ENCODE measurements around the gene HK2. TPM values are rescaled to one million over a fixed set of nuclear protein-coding genes. Genes with fewer than 3 reads are reported as not detected.
A peak's percentile ranks its signal among the peaks of the same experiment; 100 is the strongest.
"Not testable (repeated sequence)": the region's sequence is repeated elsewhere in the genome, so short reads cannot be mapped to it uniquely, and the experiment has no call there.

The HK2 gene
- total RNA-seq (2014; rRNA removed; shearing (Covaris generic)): 7.7 and 8.9 TPM in 2 replicates

DNA sequence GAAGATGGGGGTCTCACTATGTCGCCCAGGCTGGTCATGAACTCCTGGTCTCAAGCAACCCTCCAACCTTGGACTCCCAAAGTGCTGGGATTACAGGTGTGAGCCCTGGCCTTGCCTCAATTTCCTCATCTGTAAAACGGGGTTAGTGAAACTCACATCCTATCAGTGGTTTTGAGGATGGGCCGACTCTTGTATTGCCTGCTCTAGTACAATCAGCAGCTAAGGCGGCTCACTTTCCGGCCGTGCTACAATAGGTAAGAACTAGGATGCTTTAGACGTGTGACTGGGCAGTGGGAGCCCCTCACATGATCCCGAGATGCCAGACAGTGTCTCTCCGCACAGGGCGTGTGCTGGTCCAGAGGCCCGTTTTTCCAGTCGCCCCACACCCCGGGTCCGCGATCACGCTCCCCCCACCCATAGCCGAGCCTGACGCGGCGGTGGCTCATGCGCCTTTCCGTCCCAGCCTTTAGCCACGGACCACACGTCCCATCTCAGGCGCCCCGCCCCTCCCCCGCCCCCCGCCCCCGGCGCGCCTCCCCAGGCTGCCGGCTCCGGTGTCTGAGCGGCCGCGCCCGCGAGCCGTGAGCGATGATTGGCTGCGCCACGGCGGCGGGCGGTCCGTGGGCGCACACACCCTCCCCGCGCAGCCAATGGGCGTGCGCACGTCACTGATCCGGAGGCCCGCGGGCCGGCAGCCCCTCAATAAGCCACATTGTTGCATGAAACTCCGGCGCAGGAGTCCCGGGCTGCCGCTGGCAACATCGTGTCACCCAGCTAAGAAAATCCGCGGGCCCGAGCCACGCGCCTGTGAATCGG is at the start of gene HK2:
TSS of gene HK2 (plus strand) at position 710 of the 816 bp plus-strand sequence. CDS start 454 bp downstream, outside the sequence.
- peak; percentile 95 for DNase-seq (ENCODE audit: low read depth)

DNA sequence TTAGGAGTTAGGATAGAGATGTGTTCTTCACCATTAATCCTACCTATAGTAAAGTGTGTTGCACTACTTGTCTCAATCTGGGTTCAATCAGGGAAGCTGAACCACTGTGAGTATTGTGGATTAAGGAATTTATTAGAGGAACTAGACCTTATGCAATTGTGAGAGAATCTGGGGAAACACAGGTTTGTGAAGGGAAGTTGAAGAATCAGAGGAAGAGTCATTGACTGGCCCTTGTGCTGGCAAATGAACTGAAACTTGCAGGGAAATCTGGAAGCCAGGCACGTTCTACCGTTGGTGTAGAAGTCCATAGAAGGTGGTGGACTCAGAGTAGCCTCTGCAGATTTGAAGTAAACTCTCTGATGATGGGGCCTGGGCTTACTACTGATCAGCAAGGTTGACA is 44.7 kb upstream of the HK2 start:
- DNase-seq (ENCODE audit: low read depth): no peak

DNA sequence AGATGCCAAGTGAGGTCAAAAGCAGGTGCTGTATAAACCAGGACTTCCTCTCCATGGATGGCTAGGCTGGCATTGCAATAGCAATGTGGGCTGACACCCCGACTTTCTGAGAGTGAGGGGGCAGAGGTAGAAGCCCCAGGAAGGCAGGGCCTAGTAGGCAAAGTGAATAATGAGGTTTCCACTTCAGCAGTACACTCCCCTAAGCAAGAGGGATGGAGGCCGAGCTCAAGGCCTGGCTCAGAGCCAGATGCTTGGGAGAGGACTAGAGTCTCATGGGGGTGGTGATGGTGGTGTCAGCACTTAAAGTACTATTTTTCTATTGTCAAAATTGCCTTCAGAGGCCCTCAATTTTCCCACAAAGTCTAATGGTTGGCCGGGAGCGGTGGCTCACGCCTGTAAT is 41.6 kb upstream of the HK2 start:
- DNase-seq (ENCODE audit: low read depth): no peak

DNA sequence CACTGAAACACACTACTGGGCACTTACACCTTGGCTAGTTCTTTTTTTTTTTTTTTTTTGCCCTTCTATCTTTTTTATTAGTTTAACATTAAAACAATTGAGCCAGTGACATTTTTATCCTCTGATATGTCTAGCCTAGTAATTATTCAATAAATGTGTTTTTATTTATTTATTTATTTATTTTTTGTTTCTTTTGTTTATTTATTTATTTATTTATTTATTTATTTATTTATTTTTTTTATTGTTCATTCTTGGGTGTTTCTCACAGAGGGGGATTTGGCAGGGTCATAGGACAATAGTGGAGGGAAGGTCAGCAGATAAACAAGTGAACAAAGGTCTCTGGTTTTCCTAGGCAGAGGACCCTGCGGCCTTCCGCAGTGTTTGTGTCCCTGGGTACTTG is 39.0 kb upstream of the HK2 start:
- DNase-seq (ENCODE audit: low read depth): not testable (repeated sequence)

GRCh38 chr2:74806355-74806839 is 27.5 kb upstream of the HK2 start:
- no peak for DNase-seq (ENCODE audit: low read depth)

GRCh38 chr2:74806920-74807319 is 27.0 kb upstream of the HK2 start:
- no peak for DNase-seq (ENCODE audit: low read depth)

GRCh38 chr2:74812787-74813590 is 20.9 kb upstream of the HK2 start:
- no peak for DNase-seq (ENCODE audit: low read depth)

GRCh38 chr2:74814102-74814501 is 19.8 kb upstream of the HK2 start:
- DNase-seq (ENCODE audit: low read depth): no peak

GRCh38 chr2:74815941-74816340 is 18.0 kb upstream of the HK2 start:
- no peak for DNase-seq (ENCODE audit: low read depth)

- DNase-seq (ENCODE audit: low read depth): no peak
Observed at GRCh38 chr2:74816540-74817303, 17.2 kb upstream of the HK2 start.

GRCh38 chr2:74817304-74817675 is 16.6 kb upstream of the HK2 start:
- no peak for DNase-seq (ENCODE audit: low read depth)

GRCh38 chr2:74819702-74820101 is 14.2 kb upstream of the HK2 start:
- no peak for DNase-seq (ENCODE audit: low read depth)

DNA sequence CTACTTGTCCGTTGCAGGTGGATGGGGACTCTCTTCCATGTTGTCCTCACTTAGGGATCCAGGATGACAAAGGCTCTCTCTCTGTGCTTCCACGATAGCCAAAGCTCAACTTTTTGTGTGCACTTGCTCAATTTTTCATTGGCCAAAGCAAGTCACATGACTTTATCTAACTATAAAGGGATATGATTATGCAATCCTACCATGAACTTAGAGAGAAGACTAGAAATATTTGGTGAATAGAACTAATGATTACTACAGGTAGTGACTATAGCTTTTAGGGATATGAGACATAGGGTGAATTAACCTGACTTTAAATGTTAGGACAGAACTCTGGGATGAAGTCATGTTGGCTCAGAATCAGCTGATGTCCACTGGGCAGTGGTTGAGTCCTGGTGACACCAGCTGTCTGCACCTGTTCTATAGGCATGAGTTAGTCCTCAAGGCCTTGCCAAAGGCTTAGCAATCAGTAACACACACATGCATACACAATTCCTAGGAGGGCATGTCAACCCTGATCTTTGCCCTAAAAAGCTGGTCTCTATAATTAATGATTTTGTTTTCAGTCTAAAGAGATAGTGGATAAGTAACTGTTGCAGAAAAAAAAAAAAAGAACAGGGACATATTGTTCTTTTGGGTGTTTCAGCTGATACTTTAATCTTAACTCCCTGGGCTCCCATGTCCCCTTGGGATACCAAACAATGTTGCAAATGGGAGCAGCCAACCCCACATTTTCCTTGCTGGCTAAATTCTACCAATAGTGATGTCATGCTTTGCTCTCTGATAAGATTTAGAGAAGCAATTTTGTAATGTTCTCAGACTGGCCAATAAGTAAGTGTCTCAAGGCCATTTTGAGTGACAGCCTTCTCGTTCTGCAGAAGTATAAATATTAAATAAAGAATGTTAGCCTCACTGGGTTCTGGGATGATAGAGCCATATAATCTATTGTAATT is 12.5 kb upstream of the HK2 start:
- no peak for DNase-seq (ENCODE audit: low read depth)

GRCh38 chr2:74822771-74823566 is 11.0 kb upstream of the HK2 start:
- no peak for DNase-seq (ENCODE audit: low read depth)

DNA sequence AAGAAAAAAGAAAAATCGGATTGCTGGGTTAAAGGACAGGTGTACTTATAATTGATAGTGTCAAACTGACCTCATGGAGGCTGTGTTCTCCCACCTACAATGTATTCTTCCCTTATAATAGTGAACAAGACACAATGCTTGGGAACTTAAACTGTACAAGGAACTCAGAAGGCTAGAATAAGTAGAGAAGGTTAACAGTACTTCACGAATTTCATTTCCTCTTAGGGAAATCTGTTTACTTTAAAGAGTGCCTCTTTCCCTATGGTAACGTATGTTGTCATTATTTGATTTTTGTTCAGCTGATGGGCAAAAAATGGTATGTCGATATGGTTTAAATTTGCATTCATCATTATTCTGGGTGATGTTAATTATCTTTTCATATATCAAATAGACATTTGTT is 9.2 kb upstream of the HK2 start:
- no peak for DNase-seq (ENCODE audit: low read depth)

- DNase-seq (ENCODE audit: low read depth): no peak
Observed at GRCh38 chr2:74828543-74828942, 5.4 kb upstream of the HK2 start.

GRCh38 chr2:74831693-74832530 is 2.0 kb upstream of the HK2 start:
- DNase-seq (ENCODE audit: low read depth): no peak

DNA sequence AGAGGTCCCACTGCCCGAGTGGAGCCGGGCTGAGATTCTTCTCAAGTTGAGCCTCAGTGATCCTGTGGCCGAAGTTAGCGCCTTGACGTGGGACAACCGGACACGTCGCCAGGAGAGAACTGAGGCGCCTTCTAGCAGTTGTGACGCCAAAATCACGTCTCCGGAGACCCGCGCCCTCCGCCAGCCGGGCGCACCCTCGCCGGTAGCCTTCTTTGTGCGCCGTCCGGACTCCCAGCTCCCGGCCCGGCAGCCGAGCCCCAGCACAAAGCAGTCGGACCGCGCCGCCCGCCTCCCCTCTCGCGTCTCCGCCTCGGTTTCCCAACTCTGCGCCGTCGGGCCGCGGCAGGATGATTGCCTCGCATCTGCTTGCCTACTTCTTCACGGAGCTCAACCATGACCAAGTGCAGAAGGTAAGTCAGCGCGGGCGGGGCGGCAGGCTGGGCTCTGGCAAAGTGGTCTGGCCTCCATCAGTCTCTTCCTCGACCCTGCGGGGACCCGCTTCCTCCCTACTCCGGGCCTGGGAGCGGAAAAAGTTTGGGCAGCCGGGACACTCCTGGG is 386 bp downstream of the HK2 start:
- DNase-seq (ENCODE audit: low read depth): peak; percentile 50
